GM10266 (cell line): ENCODE results near the gene ABHD6.
"Not testable (repeated sequence)": the region's sequence is repeated elsewhere in the genome, so short reads cannot be mapped to it uniquely, and the experiment has no call there.

Experiments
- DNase-seq: peaks from one replicate; pipeline ENCODE4 v3.0.0; 2012; ENCODE audit errors: extremely low spot score
- CTCF ChIP-seq: IDR thresholded peaks from 2 replicates; pipeline ENCODE4 v1.5.1; 2012; ENCODE audit warnings: mild to moderate bottlenecking, low read depth; ENCODE audit not compliant: control insufficient read depth, insufficient read depth; ENCODE audit errors: missing control alignments

ABHD6 gene

GRCh38 chr3:58236527-58237237, 910 bp upstream of the ABHD6 start:
- no peak for TF ChIP-seq CTCF
- DNase-seq: no peak

- DNase-seq: peak; percentile 48
- no peak for TF ChIP-seq CTCF
Measured at GRCh38 chr3:58237941-58238681, 519 bp downstream of the ABHD6 start.

- TF ChIP-seq CTCF: no peak
Measured at GRCh38 chr3:58238830-58239229, 1.2 kb downstream of the ABHD6 start.

GRCh38 chr3:58241306-58242044, 3.9 kb downstream of the ABHD6 start:
- no peak for DNase-seq
- no peak for TF ChIP-seq CTCF

More at GRCh38 chr3:58238830-58239229, 1.2 kb downstream of the ABHD6 start:
- DNase-seq: no peak

- DNase-seq: no peak
Measured at GRCh38 chr3:58242340-58242739, 4.7 kb downstream of the ABHD6 start.

GRCh38 chr3:58242860-58243259, 5.3 kb downstream of the ABHD6 start:
- DNase-seq: not testable (repeated sequence)

More at GRCh38 chr3:58242340-58242739, 4.7 kb downstream of the ABHD6 start:
- TF ChIP-seq CTCF: no peak

- no peak for TF ChIP-seq CTCF
- DNase-seq: no peak
Measured at GRCh38 chr3:58243976-58244585, 6.5 kb downstream of the ABHD6 start.
